HG02938 (cell line): ENCODE data around the gene GOT1.

ENCODE experiments used
- ATAC-seq: cut with Tn5 transposase; IDR thresholded peaks from one replicate; pipeline ENCODE4 v1.9.1; 2021; ENCODE audit warnings: mild to moderate bottlenecking, moderate library complexity; ENCODE audit not compliant: unreplicated experiment

Gene GOT1

GRCh38 chr10:99396471-99396870 is 34.0 kb downstream of the GOT1 start:
- no peak for ATAC-seq

GRCh38 chr10:99395750-99396445 is 34.5 kb downstream of the GOT1 start:
- ATAC-seq, result no peak

- ATAC-seq, result no peak
Observed at GRCh38 chr10:99394761-99395386, 35.5 kb downstream of the GOT1 start.

GRCh38 chr10:99394256-99394655 is 36.2 kb downstream of the GOT1 start:
- ATAC-seq, result no peak

- no peak for ATAC-seq
Observed at GRCh38 chr10:99393683-99394082, 36.7 kb downstream of the GOT1 start.

GRCh38 chr10:99393036-99393435 is 37.4 kb downstream of the GOT1 start:
- ATAC-seq, result no peak

GRCh38 chr10:99391346-99391745 is 39.1 kb downstream of the GOT1 start:
- ATAC-seq, result no peak

- ATAC-seq, result no peak
Observed at GRCh38 chr10:99389729-99390480, 40.5 kb downstream of the GOT1 start.

GRCh38 chr10:99387541-99387940 is 42.9 kb downstream of the GOT1 start:
- ATAC-seq, result no peak

GRCh38 chr10:99387071-99387470 is 43.4 kb downstream of the GOT1 start:
- ATAC-seq, result no peak

GRCh38 chr10:99382176-99382575 is 48.2 kb downstream of the GOT1 start:
- no peak for ATAC-seq

GRCh38 chr10:99375426-99375825 is 55.0 kb downstream of the GOT1 start:
- no peak for ATAC-seq

GRCh38 chr10:99374972-99375371 is 55.5 kb downstream of the GOT1 start:
- ATAC-seq, result no peak

GRCh38 chr10:99374526-99374925 is 55.9 kb downstream of the GOT1 start:
- ATAC-seq, result no peak

GRCh38 chr10:99372546-99373271 is 57.7 kb downstream of the GOT1 start:
- no peak for ATAC-seq

GRCh38 chr10:99370993-99371392 is 59.4 kb downstream of the GOT1 start:
- ATAC-seq, result peak; percentile 82

- no peak for ATAC-seq
Observed at GRCh38 chr10:99369551-99369950, 60.9 kb downstream of the GOT1 start.

- ATAC-seq, result no peak
Observed at GRCh38 chr10:99369126-99369525, 61.3 kb downstream of the GOT1 start.

- ATAC-seq, result no peak
Observed at GRCh38 chr10:99368646-99369045, 61.8 kb downstream of the GOT1 start.

- no peak for ATAC-seq
Observed at GRCh38 chr10:99366666-99367065, 63.8 kb downstream of the GOT1 start.

- no peak for ATAC-seq
Observed at GRCh38 chr10:99365736-99366135, 64.7 kb downstream of the GOT1 start.
